Fibroblast of gingiva (primary cell): Measurements from ENCODE around the gene EIF2AK2.
"Not testable (repeated sequence)": the region's sequence is repeated elsewhere in the genome, so short reads cannot be mapped to it uniquely, and the experiment has no call there.

Experiments
- DNase-seq: peaks from one replicate; pipeline ENCODE4 v3.0.0-alpha.2; 2011; ENCODE audit warnings: low read depth

Gene EIF2AK2

GRCh38 chr2:37156857-37157714 lies at the start of gene EIF2AK2:
TSS of gene EIF2AK2 (minus strand) at chr2:37156980. CDS start at chr2:37147806, 9,174 bp downstream.
- peak; percentile 87 for DNase-seq

GRCh38 chr2:37205689-37206341 lies 49.0 kb upstream of the EIF2AK2 start:
- no peak for DNase-seq

GRCh38 chr2:37205071-37205661 lies 48.4 kb upstream of the EIF2AK2 start:
- DNase-seq, result not testable (repeated sequence)

GRCh38 chr2:37203708-37204107 lies 46.9 kb upstream of the EIF2AK2 start:
- no peak for DNase-seq

- DNase-seq, result no peak
Measured at GRCh38 chr2:37201766-37202165, 45.0 kb upstream of the EIF2AK2 start.

GRCh38 chr2:37201208-37201607 lies 44.4 kb upstream of the EIF2AK2 start:
- DNase-seq, result no peak

GRCh38 chr2:37198681-37199065 lies 41.9 kb upstream of the EIF2AK2 start:
- DNase-seq, result no peak

GRCh38 chr2:37196320-37197195 lies 39.8 kb upstream of the EIF2AK2 start, which contains the start of gene CEBPZOS:
TSS of gene CEBPZOS (plus strand) at chr2:37196496. CDS start at chr2:37199705, 3,209 bp downstream.
- DNase-seq, result peak; percentile 68

GRCh38 chr2:37195862-37196319 lies 39.1 kb upstream of the EIF2AK2 start:
- not testable (repeated sequence) for DNase-seq

GRCh38 chr2:37192551-37192950 lies 35.8 kb upstream of the EIF2AK2 start:
- DNase-seq, result no peak

- DNase-seq, result no peak
Measured at GRCh38 chr2:37191747-37192146, 35.0 kb upstream of the EIF2AK2 start.

- DNase-seq, result no peak
Measured at GRCh38 chr2:37191253-37191652, 34.5 kb upstream of the EIF2AK2 start.

GRCh38 chr2:37190290-37190689 lies 33.5 kb upstream of the EIF2AK2 start:
- no peak for DNase-seq

GRCh38 chr2:37189452-37190153 lies 32.8 kb upstream of the EIF2AK2 start:
- peak; percentile 81 for DNase-seq

- no peak for DNase-seq
Measured at GRCh38 chr2:37188570-37188969, 31.8 kb upstream of the EIF2AK2 start, which contains the start of gene SULT6B1. TSS of gene SULT6B1 (minus strand) at chr2:37188670. CDS start at chr2:37188640, 30 bp downstream.

GRCh38 chr2:37181726-37182684 lies 25.2 kb upstream of the EIF2AK2 start:
- no peak for DNase-seq

GRCh38 chr2:37180640-37181039 lies 23.9 kb upstream of the EIF2AK2 start:
- DNase-seq, result no peak

- DNase-seq, result peak; percentile 16
Measured at GRCh38 chr2:37180006-37180639, 23.3 kb upstream of the EIF2AK2 start.

- no peak for DNase-seq
Measured at GRCh38 chr2:37173741-37174140, 17.0 kb upstream of the EIF2AK2 start.
